GM10266 (cell line): Measurements from ENCODE around the gene ZPBP2.
A peak's percentile ranks its signal among the peaks of the same experiment; 100 is the strongest.
"Not testable (repeated sequence)": the region's sequence is repeated elsewhere in the genome, so short reads cannot be mapped to it uniquely, and the experiment has no call there.

Experiments
- DNase-seq: peaks from one replicate; pipeline ENCODE4 v3.0.0; 2012; ENCODE audit errors: extremely low spot score
- TF ChIP-seq, protein P1 (sequence below): IDR thresholded peaks from 2 replicates; pipeline ENCODE4 v1.5.1; 2012; ENCODE audit warnings: mild to moderate bottlenecking, low read depth; ENCODE audit not compliant: control insufficient read depth, insufficient read depth; ENCODE audit errors: missing control alignments

The ZPBP2 gene

DNA sequence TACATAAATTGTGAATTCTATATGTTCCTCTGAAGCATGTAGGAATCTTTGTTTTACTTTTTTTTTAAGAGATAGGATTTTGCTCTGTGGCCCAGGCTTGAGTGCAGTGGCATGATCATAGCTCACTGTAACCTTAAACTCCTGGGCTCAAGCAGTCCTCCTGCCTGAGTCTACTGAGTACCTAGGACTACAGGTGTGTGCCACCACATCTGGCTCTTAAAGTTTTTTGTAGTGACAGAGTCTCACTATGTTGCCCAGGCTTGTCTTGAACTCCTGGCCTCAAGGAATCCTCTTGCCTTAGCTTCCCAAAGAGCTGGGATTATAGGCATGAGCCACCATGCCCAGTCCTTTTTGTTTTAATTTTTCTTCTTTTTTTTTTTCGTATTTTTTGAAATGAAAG, 29.2 kb upstream of the ZPBP2 start:
- TF ChIP-seq, protein P1, sequence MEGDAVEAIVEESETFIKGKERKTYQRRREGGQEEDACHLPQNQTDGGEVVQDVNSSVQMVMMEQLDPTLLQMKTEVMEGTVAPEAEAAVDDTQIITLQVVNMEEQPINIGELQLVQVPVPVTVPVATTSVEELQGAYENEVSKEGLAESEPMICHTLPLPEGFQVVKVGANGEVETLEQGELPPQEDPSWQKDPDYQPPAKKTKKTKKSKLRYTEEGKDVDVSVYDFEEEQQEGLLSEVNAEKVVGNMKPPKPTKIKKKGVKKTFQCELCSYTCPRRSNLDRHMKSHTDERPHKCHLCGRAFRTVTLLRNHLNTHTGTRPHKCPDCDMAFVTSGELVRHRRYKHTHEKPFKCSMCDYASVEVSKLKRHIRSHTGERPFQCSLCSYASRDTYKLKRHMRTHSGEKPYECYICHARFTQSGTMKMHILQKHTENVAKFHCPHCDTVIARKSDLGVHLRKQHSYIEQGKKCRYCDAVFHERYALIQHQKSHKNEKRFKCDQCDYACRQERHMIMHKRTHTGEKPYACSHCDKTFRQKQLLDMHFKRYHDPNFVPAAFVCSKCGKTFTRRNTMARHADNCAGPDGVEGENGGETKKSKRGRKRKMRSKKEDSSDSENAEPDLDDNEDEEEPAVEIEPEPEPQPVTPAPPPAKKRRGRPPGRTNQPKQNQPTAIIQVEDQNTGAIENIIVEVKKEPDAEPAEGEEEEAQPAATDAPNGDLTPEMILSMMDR: no peak
- DNase-seq: no peak

DNA sequence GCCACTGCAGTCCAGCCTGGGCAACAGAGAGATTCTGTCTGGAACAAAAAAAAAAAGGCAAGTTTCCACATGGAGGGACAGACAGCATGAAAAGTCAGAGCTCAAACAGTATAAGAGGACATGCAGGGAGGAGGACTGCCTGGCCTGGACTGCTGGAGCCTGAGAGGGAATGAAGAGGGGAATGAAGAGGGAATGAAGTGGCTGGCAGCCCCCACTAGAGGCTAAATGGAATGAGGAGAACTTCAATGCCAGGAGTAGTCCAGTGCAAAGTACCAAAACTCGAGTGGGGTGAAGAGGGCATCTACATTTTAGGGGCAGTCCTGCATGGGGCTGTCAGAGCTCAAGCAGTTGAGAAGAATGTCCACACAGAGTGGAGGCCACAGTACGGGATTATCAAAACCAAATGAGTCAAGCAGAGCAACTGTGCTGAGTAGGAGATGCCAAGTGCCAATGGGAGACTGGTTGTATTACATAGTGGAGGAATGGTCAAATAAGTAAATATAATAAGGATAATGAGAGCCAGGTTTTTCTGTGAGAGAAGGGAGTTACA, 26.8 kb upstream of the ZPBP2 start:
- DNase-seq: no peak
- TF ChIP-seq, protein P1: no peak

DNA sequence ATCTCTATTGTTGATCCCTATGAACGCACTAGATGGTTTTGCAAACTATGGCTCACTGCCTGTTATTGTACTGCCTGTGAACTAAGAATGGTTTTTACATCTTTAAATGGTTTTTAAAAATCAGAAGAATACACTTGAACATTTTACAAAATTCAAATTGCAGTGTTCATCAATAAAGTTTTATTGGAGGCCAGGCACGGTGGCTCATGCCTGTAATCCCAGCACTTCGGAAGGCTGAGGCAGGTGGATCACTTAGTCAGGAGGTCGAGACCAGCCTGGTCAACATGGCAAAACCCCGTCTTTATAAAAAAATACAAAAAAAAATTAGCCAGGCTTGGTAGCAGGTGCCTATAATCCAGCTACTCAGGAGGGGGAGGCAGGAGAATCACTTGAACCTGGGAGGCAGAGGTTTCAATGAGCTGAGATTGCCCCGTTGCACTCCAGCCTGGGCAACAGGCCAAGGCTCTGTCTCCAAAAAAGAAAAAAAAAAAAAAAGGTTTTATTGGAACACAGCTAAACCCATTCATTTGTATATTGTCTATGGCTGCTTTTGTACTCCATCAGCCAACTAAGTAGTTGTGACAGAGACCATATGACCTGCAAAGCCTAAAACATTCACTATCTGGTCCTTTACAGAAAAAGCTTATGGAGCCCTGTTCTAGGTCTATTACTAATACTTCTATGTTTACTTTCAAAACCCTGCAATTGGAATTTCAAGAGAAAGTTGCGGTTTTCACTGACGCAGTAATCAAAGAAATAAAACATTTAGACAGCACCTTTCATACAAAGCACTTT, 22.8 kb upstream of the ZPBP2 start:
- DNase-seq: no peak
- TF ChIP-seq, protein P1: no peak

DNA sequence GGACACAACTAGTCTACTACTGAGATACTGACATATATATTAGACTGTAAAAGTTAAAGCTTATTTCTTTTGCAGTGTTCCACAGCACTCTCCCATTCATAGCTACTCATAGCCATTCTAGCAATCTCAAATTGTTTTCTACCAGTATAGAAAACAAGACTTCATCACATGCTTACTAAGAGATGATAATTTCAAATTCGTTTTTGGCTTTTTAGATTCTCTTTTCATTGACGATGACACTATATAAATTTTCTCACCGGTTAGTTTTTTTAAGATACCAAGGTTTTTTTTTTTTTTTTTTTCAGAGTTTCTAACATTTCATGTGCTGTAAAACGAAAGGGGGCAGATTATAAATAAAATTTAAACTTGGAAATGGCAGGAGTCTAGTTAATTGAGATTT, 21.8 kb upstream of the ZPBP2 start:
- DNase-seq: no peak
- TF ChIP-seq, protein P1: no peak

DNA sequence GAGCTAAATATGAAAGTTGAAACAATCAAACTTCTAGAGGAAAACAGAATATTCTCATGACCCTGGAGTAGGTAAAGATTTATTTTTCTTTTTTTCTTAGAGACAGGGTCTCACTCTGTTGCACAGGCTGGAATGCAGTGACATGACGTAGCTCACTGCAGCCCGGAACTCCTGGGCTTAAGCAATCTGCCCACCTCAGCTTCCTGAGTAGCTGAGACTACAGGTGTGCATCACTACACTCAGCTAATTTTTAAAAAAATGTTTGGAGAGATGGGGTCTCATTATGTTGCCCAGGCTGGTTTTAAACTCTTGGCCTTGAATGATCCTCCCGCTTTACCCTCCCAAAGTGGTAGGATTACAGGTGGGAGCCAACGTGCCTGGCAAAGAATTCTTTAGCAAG, 19.4 kb upstream of the ZPBP2 start:
- no peak for DNase-seq
- TF ChIP-seq, protein P1: no peak

DNA sequence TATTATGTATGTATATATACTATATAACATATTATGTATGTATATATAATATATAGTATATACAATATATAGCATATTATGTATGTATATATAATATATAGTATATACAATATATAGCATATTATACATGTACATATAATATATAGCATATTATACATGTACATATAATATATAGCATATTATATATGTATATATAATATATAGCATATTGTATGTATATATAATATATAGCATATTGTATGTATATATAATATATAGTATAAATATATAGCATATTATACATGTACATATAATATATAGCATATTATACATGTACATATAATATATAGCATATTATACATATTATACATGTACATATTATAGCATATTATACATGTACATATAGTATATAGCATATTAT, 17.8 kb upstream of the ZPBP2 start:
- DNase-seq: not testable (repeated sequence)

DNA sequence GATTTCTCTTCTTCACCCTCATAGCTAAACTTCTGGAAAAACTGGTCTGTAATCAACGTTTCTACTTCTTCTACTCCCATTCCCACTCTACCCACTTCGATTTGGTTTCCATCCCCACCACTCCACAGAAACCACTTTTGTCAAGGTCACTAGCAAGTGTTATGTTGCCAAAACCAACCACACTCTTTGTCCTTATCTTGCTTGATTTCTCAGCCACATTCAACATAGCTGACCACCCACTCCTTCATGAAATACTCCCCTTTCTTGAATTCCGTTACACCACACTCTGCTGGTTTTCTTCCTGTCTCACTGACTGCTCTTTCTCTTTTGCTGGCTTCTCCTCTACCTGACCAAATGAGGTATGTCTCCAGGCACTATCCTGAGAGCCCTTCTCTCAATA, 15.8 kb upstream of the ZPBP2 start:
- peak; percentile 29 for DNase-seq
- TF ChIP-seq, protein P1: no peak
